ENCODE data around the gene PCDHGA9.
"Not testable (repeated sequence)": the region's sequence is repeated elsewhere in the genome, so short reads cannot be mapped to it uniquely, and the experiment has no call there.

Gene PCDHGA9

DNA sequence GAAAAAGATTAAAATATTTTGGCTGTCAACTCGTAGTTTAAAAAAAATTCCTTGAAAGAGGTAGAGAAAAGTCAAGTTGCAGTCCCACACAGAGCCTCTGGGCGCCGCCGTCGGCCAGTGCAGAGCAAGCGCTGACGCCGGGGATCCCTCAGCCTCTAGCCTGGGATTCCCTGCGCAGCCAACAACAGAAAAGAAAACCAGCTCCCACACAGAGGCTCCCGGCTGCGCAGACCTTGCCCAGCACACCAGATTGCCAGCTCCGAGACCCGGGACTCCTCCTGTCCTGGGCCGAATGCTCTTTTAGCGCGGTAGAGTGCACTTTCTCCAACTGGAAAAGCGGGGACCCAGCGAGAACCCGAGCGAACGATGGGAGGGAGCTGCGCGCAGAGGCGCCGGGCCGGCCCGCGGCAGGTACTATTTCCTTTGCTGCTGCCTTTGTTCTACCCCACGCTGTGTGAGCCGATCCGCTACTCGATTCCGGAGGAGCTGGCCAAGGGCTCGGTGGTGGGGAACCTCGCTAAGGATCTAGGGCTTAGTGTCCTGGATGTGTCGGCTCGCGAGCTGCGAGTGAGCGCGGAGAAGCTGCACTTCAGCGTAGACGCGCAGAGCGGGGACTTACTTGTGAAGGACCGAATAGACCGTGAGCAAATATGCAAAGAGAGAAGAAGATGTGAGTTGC, 15.1 kb downstream of the PCDHGA9 start, which contains the start of gene PCDHGB7:
PCDHGB7 (plus strand) TSS at position 184 of the 679 bp plus-strand sequence; CDS start at position 367, 183 bp downstream.
- DNase-seq (ENCODE audit: insufficient read length, low spot score); FAIRE-seq: not testable (repeated sequence)

DNA sequence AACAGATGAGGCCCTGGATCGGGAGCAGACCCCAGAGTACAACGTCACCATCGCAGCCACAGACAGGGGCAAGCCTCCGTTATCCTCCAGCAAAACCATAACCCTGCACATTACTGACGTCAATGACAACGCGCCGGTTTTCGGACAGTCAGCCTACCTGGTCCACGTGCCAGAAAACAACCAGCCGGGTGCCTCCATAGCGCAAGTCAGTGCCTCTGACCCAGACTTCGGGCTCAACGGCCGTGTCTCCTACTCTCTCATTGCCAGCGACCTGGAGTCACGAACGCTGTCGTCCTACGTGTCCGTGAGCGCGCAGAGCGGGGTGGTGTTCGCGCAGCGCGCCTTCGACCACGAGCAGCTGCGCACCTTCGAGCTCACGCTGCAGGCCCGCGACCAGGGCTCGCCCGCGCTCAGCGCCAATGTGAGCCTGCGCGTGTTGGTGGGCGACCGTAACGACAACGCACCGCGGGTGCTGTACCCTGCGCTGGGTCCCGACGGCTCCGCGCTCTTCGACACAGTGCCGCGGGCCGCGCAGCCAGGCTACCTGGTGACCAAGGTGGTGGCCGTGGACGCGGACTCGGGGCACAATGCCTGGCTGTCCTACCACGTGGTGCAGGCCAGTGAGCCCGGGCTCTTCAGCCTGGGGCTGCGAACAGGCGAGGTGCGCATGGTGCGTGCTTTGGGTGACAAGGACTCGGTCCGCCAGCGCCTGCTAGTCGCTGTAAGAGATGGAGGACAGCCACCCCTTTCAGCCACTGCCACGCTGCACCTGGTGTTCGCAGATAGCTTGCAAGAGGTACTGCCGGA, 16.7 kb downstream of the PCDHGA9 start:
- FAIRE-seq (no peak), DNase-seq (ENCODE audit: insufficient read length, low spot score) (no peak)
- TF ChIP-seq, protein P1, sequence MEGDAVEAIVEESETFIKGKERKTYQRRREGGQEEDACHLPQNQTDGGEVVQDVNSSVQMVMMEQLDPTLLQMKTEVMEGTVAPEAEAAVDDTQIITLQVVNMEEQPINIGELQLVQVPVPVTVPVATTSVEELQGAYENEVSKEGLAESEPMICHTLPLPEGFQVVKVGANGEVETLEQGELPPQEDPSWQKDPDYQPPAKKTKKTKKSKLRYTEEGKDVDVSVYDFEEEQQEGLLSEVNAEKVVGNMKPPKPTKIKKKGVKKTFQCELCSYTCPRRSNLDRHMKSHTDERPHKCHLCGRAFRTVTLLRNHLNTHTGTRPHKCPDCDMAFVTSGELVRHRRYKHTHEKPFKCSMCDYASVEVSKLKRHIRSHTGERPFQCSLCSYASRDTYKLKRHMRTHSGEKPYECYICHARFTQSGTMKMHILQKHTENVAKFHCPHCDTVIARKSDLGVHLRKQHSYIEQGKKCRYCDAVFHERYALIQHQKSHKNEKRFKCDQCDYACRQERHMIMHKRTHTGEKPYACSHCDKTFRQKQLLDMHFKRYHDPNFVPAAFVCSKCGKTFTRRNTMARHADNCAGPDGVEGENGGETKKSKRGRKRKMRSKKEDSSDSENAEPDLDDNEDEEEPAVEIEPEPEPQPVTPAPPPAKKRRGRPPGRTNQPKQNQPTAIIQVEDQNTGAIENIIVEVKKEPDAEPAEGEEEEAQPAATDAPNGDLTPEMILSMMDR (IDR thresholded peaks at IDR 0.05; ENCODE audit: insufficient read depth, missing control alignments), result no peak

DNA sequence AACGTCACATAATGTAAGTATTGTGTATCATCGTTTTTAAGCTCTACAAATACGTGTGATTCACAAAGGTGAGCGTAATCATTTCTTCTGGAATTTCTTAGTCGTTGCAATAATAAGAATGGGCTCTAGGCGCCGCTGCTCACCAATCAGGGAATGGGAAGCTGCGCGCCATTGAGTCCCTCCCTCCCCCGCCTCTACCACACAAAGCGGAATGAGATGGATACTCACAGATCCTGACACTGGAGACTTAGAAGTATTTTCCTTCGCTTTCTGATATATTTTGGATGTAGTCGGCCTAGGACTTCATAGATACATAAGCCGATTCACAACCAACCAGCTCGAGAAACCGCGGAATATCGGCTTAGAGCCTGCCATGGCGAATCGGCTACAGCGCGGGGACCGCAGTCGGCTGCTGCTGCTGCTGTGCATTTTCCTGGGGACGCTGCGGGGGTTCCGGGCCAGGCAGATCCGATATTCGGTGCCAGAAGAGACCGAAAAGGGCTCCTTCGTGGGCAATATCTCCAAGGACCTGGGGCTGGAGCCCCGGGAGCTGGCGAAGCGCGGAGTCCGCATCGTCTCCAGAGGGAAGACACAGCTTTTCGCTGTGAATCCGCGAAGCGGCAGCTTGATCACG, 18.4 kb downstream of the PCDHGA9 start, which contains the start of gene PCDHGA11:
PCDHGA11 (plus strand) TSS at position 197 of the 634 bp plus-strand sequence; CDS start at position 374, 177 bp downstream.
- FAIRE-seq (no peak), DNase-seq (ENCODE audit: insufficient read length, low spot score) (no peak)
- TF ChIP-seq, protein P1 (IDR thresholded peaks at IDR 0.05; ENCODE audit: insufficient read depth, missing control alignments), result no peak

DNA sequence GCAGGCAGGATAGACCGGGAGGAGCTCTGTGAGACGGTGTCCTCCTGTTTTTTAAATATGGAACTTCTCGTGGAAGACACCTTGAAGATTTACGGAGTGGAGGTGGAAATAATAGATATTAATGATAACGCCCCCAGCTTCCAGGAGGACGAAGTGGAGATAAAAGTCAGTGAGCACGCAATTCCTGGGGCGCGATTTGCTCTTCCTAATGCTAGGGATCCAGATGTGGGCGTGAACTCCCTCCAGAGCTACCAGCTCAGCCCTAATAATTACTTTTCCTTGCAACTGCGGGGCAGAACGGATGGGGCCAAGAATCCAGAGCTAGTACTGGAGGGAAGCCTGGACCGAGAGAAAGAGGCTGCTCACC, 18.9 kb downstream of the PCDHGA9 start:
- TF ChIP-seq, protein P1 (IDR thresholded peaks at IDR 0.05; ENCODE audit: insufficient read depth, missing control alignments), result no peak
- DNase-seq (ENCODE audit: insufficient read length, low spot score), result no peak
- no peak for FAIRE-seq

DNA sequence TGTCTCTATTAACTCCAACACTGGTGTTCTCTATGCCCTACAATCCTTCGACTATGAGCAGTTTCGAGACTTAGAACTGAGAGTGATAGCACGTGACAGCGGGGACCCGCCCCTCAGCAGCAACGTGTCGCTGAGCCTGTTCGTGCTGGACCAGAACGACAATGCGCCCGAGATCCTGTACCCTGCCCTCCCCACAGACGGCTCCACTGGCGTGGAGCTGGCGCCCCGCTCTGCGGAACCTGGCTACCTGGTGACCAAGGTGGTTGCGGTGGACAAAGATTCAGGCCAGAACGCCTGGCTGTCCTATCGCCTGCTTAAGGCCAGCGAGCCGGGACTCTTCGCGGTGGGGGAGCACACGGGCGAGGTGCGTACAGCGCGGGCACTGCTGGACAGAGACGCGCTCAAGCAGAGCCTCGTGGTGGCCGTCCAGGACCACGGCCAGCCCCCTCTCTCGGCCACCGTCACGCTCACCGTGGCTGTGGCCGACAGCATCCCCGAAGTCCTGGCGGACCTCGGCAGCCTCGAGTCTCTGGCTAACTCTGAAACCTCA, 20.2 kb downstream of the PCDHGA9 start:
- FAIRE-seq, result no peak
- TF ChIP-seq, protein P1 (IDR thresholded peaks at IDR 0.05; ENCODE audit: insufficient read depth, missing control alignments), result no peak
- DNase-seq (ENCODE audit: insufficient read length, low spot score), result no peak

DNA sequence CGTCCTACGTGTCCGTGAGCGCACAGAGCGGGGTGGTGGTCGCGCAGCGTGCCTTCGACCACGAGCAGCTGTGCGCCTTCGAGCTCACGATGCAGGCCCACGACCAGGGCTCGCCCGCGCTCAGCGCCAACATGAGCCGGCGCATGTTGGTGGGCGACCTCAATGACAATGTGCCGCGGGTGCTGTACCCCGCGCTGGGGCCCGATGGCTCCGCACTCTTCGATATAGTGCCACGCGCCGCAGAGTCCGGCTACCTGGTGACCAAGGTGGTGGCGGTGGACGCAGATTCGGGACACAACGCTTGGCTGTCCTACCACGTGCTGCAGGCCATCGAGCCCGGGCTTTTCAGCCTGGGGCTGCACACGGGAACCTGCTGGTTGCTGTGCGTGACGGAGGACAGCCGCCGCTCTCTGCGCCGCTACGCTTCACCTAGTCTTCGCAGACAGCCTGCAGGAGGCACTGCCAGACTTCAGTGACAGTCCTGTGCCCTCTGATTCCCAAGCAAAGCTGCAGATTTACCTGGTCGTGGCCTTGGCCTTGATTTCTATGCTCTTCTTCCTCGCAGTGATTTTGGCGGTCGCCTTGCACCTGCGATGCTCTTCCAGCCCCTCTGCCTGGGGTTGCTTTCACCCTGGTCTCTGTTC, 25.3 kb downstream of the PCDHGA9 start:
- TF ChIP-seq, protein P1 (IDR thresholded peaks at IDR 0.05; ENCODE audit: insufficient read depth, missing control alignments), result no peak
- FAIRE-seq (no peak), DNase-seq (ENCODE audit: insufficient read length, low spot score) (no peak)

Data from D721Med (cell line).